Stimulated activated CD4-positive, alpha-beta T cell treated with anti-CD3 and anti-CD28 coated beads, Interleukin-12 subunit alpha, Interleukin-12 subunit beta, amount 100 ng/mL, for 48 hours (primary cell): Measurements from ENCODE around the gene MYH2.
"Not testable (repeated sequence)": the region's sequence is repeated elsewhere in the genome, so short reads cannot be mapped to it uniquely, and the experiment has no call there.

Source experiments
- DNase-seq, 3 donors: peaks; one replicate each; pipeline ENCODE4 v3.0.0-alpha.2; 2020; ENCODE audit warnings: low read depth in 2 of 3, low spot score in 1 of 3

Gene MYH2

GRCh38 chr17:10549096-10549842 is at the start of gene MYH2:
Gene MYH2, minus strand, starts transcription at chr17:10549658. Its CDS starts 1,738 bp downstream, at chr17:10547920.
- no peak for DNase-seq

- DNase-seq, result no peak
Observed at GRCh38 chr17:10598621-10599020, 49.2 kb upstream of the MYH2 start.

GRCh38 chr17:10589553-10590145 is 40.2 kb upstream of the MYH2 start:
- DNase-seq, result no peak

- no peak for DNase-seq
Observed at GRCh38 chr17:10585529-10585928, 36.1 kb upstream of the MYH2 start.

GRCh38 chr17:10583834-10584233 is 34.4 kb upstream of the MYH2 start:
- DNase-seq, result no peak

- no peak for DNase-seq
Observed at GRCh38 chr17:10579270-10579669, 29.8 kb upstream of the MYH2 start.

GRCh38 chr17:10574324-10574723 is 24.9 kb upstream of the MYH2 start:
- DNase-seq, result no peak

- DNase-seq, result no peak
Observed at GRCh38 chr17:10563991-10564660, 14.7 kb upstream of the MYH2 start.

GRCh38 chr17:10558049-10558448 is 8.6 kb upstream of the MYH2 start:
- DNase-seq, result no peak

- no peak for DNase-seq
Observed at GRCh38 chr17:10557422-10557821, 8.0 kb upstream of the MYH2 start.

GRCh38 chr17:10556301-10557005 is 7.0 kb upstream of the MYH2 start:
- DNase-seq, result no peak

- no peak for DNase-seq
Observed at GRCh38 chr17:10550014-10550413, 556 bp upstream of the MYH2 start.

GRCh38 chr17:10547351-10547750 is 2.1 kb downstream of the MYH2 start:
- no peak for DNase-seq

- not testable (repeated sequence) for DNase-seq
Observed at GRCh38 chr17:10543486-10543885, 6.0 kb downstream of the MYH2 start.

- not testable (repeated sequence) for DNase-seq
Observed at GRCh38 chr17:10541179-10541578, 8.3 kb downstream of the MYH2 start.

- no peak for DNase-seq
Observed at GRCh38 chr17:10532026-10532425, 17.4 kb downstream of the MYH2 start.

GRCh38 chr17:10527419-10527818 is 22.0 kb downstream of the MYH2 start:
- no peak for DNase-seq

- DNase-seq, result no peak
Observed at GRCh38 chr17:10526517-10526916, 22.9 kb downstream of the MYH2 start.

GRCh38 chr17:10523064-10523463 is 26.4 kb downstream of the MYH2 start:
- no peak for DNase-seq

- no peak for DNase-seq
Observed at GRCh38 chr17:10521949-10522348, 27.5 kb downstream of the MYH2 start.

GRCh38 chr17:10518271-10519037 is 31.0 kb downstream of the MYH2 start, which contains the start of gene MYH1:
Gene MYH1, minus strand, starts transcription at chr17:10518542. Its CDS starts 1,900 bp downstream, at chr17:10516642.
- no peak for DNase-seq
